ENCODE data around the gene APOL4.
"Not testable (repeated sequence)": the region's sequence is repeated elsewhere in the genome, so short reads cannot be mapped to it uniquely, and the experiment has no call there.

Gene APOL4

GRCh38 chr22:36203441-36203840 is 1.8 kb upstream of the APOL4 start:
- H3K9me3 ChIP-seq (ENCODE audit: control insufficient read depth, insufficient read depth, low read length); H3K36me3 ChIP-seq (ENCODE audit: control insufficient read depth, insufficient read depth, low read length); H3K4me3 ChIP-seq (ENCODE audit: low read depth, low read length); H3K4me1 ChIP-seq (ENCODE audit: control insufficient read depth, insufficient read depth, low read length); H3K9ac ChIP-seq (ENCODE audit: low read depth, low read length); H3K27me3 ChIP-seq (ENCODE audit: control insufficient read depth, insufficient read depth, low read length): not testable (repeated sequence)

- not testable (repeated sequence) for H3K9me3 ChIP-seq (ENCODE audit: control insufficient read depth, insufficient read depth, low read length); H3K4me3 ChIP-seq (ENCODE audit: low read depth, low read length); H3K36me3 ChIP-seq (ENCODE audit: control insufficient read depth, insufficient read depth, low read length); H3K9ac ChIP-seq (ENCODE audit: low read depth, low read length); H3K27me3 ChIP-seq (ENCODE audit: control insufficient read depth, insufficient read depth, low read length); H3K4me1 ChIP-seq (ENCODE audit: control insufficient read depth, insufficient read depth, low read length)
These were observed 1.3 kb upstream of the APOL4 start for GRCh38 chr22:36202906-36203305.

- not testable (repeated sequence) for H3K9me3 ChIP-seq (ENCODE audit: control insufficient read depth, insufficient read depth, low read length); H3K9ac ChIP-seq (ENCODE audit: low read depth, low read length); H3K4me3 ChIP-seq (ENCODE audit: low read depth, low read length); H3K36me3 ChIP-seq (ENCODE audit: control insufficient read depth, insufficient read depth, low read length); H3K27me3 ChIP-seq (ENCODE audit: control insufficient read depth, insufficient read depth, low read length)
- H3K4me1 ChIP-seq (ENCODE audit: control insufficient read depth, insufficient read depth, low read length): peaks cover 10% of the 10 kb centered on the region
These were observed 584 bp downstream of the APOL4 start for GRCh38 chr22:36201025-36201424.

GRCh38 chr22:36199001-36199551 is 2.5 kb downstream of the APOL4 start:
- H3K4me1 ChIP-seq (ENCODE audit: control insufficient read depth, insufficient read depth, low read length): peaks cover 10% of the 10 kb centered on the region
- no peaks in the 10 kb centered on the region for H3K27me3 ChIP-seq (ENCODE audit: control insufficient read depth, insufficient read depth, low read length)
- H3K9me3 ChIP-seq (ENCODE audit: control insufficient read depth, insufficient read depth, low read length): no peaks in the 10 kb centered on the region
- H3K36me3 ChIP-seq (ENCODE audit: control insufficient read depth, insufficient read depth, low read length): no peaks in the 10 kb centered on the region
- H3K9ac ChIP-seq (ENCODE audit: low read depth, low read length): no peak overlapping the region
- no peak overlapping the region for H3K4me3 ChIP-seq (ENCODE audit: low read depth, low read length)

- Histone ChIP-seq H3K27me3 (ENCODE audit: control insufficient read depth, insufficient read depth, low read length) (no peaks in the 10 kb centered on the region), H3K4me1 (ENCODE audit: control insufficient read depth, insufficient read depth, low read length) (peaks cover 10% of the 10 kb centered on the region), H3K36me3 (ENCODE audit: control insufficient read depth, insufficient read depth, low read length) (no peaks in the 10 kb centered on the region), H3K9me3 (ENCODE audit: control insufficient read depth, insufficient read depth, low read length) (no peaks in the 10 kb centered on the region), H3K9ac (ENCODE audit: low read depth, low read length) (no peak overlapping the region), H3K4me3 (ENCODE audit: low read depth, low read length) (no peak overlapping the region)
These were observed 3.1 kb downstream of the APOL4 start for GRCh38 chr22:36198536-36198935.

GRCh38 chr22:36197514-36198146 is 4.0 kb downstream of the APOL4 start:
- no peaks in the 10 kb centered on the region for H3K27me3 ChIP-seq (ENCODE audit: control insufficient read depth, insufficient read depth, low read length)
- H3K4me3 ChIP-seq (ENCODE audit: low read depth, low read length): no peak overlapping the region
- peaks cover 10% of the 10 kb centered on the region for H3K4me1 ChIP-seq (ENCODE audit: control insufficient read depth, insufficient read depth, low read length)
- no peak overlapping the region for H3K9ac ChIP-seq (ENCODE audit: low read depth, low read length)
- H3K9me3 ChIP-seq (ENCODE audit: control insufficient read depth, insufficient read depth, low read length): no peaks in the 10 kb centered on the region
- no peaks in the 10 kb centered on the region for H3K36me3 ChIP-seq (ENCODE audit: control insufficient read depth, insufficient read depth, low read length)

- Histone ChIP-seq H3K9ac (ENCODE audit: low read depth, low read length) (no peak overlapping the region), H3K4me3 (ENCODE audit: low read depth, low read length) (no peak overlapping the region)
These were observed 4.6 kb downstream of the APOL4 start for GRCh38 chr22:36197065-36197440.

GRCh38 chr22:36196254-36197064 is 5.2 kb downstream of the APOL4 start:
- no peaks in the 10 kb centered on the region for H3K27me3 ChIP-seq (ENCODE audit: control insufficient read depth, insufficient read depth, low read length)
- no peaks in the 10 kb centered on the region for H3K36me3 ChIP-seq (ENCODE audit: control insufficient read depth, insufficient read depth, low read length)
- H3K9ac ChIP-seq (ENCODE audit: low read depth, low read length): no peak overlapping the region
- H3K9me3 ChIP-seq (ENCODE audit: control insufficient read depth, insufficient read depth, low read length): no peaks in the 10 kb centered on the region
- H3K4me3 ChIP-seq (ENCODE audit: low read depth, low read length): no peak overlapping the region
- H3K4me1 ChIP-seq (ENCODE audit: control insufficient read depth, insufficient read depth, low read length): peaks cover 10% of the 10 kb centered on the region

More at GRCh38 chr22:36197065-36197440, 4.6 kb downstream of the APOL4 start:
- Histone ChIP-seq H3K4me1 (ENCODE audit: control insufficient read depth, insufficient read depth, low read length) (peaks cover 10% of the 10 kb centered on the region), H3K9me3 (ENCODE audit: control insufficient read depth, insufficient read depth, low read length) (no peaks in the 10 kb centered on the region), H3K27me3 (ENCODE audit: control insufficient read depth, insufficient read depth, low read length) (no peaks in the 10 kb centered on the region), H3K36me3 (ENCODE audit: control insufficient read depth, insufficient read depth, low read length) (no peaks in the 10 kb centered on the region)

- no peaks in the 10 kb centered on the region for H3K36me3 ChIP-seq (ENCODE audit: control insufficient read depth, insufficient read depth, low read length)
- no peaks in the 10 kb centered on the region for H3K27me3 ChIP-seq (ENCODE audit: control insufficient read depth, insufficient read depth, low read length)
- no peak overlapping the region for H3K9ac ChIP-seq (ENCODE audit: low read depth, low read length)
- H3K4me3 ChIP-seq (ENCODE audit: low read depth, low read length): no peak overlapping the region
- H3K9me3 ChIP-seq (ENCODE audit: control insufficient read depth, insufficient read depth, low read length): no peaks in the 10 kb centered on the region
- H3K4me1 ChIP-seq (ENCODE audit: control insufficient read depth, insufficient read depth, low read length): peaks cover 10% of the 10 kb centered on the region
These were observed 6.6 kb downstream of the APOL4 start for GRCh38 chr22:36194971-36195370.

GRCh38 chr22:36194385-36194784 is 7.2 kb downstream of the APOL4 start:
- Histone ChIP-seq H3K4me1 (ENCODE audit: control insufficient read depth, insufficient read depth, low read length) (peaks cover 14% of the 10 kb centered on the region), H3K9me3 (ENCODE audit: control insufficient read depth, insufficient read depth, low read length) (no peaks in the 10 kb centered on the region), H3K36me3 (ENCODE audit: control insufficient read depth, insufficient read depth, low read length) (no peaks in the 10 kb centered on the region), H3K9ac (ENCODE audit: low read depth, low read length) (no peak overlapping the region), H3K27me3 (ENCODE audit: control insufficient read depth, insufficient read depth, low read length) (no peaks in the 10 kb centered on the region), H3K4me3 (ENCODE audit: low read depth, low read length) (no peak overlapping the region)

- H3K4me1 ChIP-seq (ENCODE audit: control insufficient read depth, insufficient read depth, low read length): peaks cover 14% of the 10 kb centered on the region
- no peaks in the 10 kb centered on the region for H3K27me3 ChIP-seq (ENCODE audit: control insufficient read depth, insufficient read depth, low read length)
- H3K9ac ChIP-seq (ENCODE audit: low read depth, low read length): no peak overlapping the region
- H3K9me3 ChIP-seq (ENCODE audit: control insufficient read depth, insufficient read depth, low read length): no peaks in the 10 kb centered on the region
- no peaks in the 10 kb centered on the region for H3K36me3 ChIP-seq (ENCODE audit: control insufficient read depth, insufficient read depth, low read length)
- H3K4me3 ChIP-seq (ENCODE audit: low read depth, low read length): no peak overlapping the region
These were observed 8.0 kb downstream of the APOL4 start for GRCh38 chr22:36193577-36193976.

GRCh38 chr22:36193171-36193570 is 8.4 kb downstream of the APOL4 start:
- Histone ChIP-seq H3K9me3 (ENCODE audit: control insufficient read depth, insufficient read depth, low read length) (no peaks in the 10 kb centered on the region), H3K4me1 (ENCODE audit: control insufficient read depth, insufficient read depth, low read length) (peaks cover 14% of the 10 kb centered on the region)

More at GRCh38 chr22:36193171-36193570, 8.4 kb downstream of the APOL4 start:
- Histone ChIP-seq H3K9ac (ENCODE audit: low read depth, low read length) (no peak overlapping the region), H3K4me3 (ENCODE audit: low read depth, low read length) (no peak overlapping the region), H3K27me3 (ENCODE audit: control insufficient read depth, insufficient read depth, low read length) (no peaks in the 10 kb centered on the region), H3K36me3 (ENCODE audit: control insufficient read depth, insufficient read depth, low read length) (no peaks in the 10 kb centered on the region)
